GM12891 (cell line): ENCODE results near the gene NRN1L.
A peak's percentile ranks its signal among the peaks of the same experiment; 100 is the strongest.

Experiments used
- PAX5 ChIP-seq: IDR thresholded peaks from 2 replicates; pipeline ENCODE4 v1.6.1; 2011; ENCODE audit warnings: low read length, moderate library complexity, mild to moderate bottlenecking; ENCODE audit not compliant: insufficient read depth, severe bottlenecking
- POLR2A ChIP-seq: IDR thresholded peaks from 2 replicates; pipeline ENCODE4 v1.6.1; 2011; ENCODE audit warnings: low read depth, low read length, control low read depth
- POLR2AphosphoS5 ChIP-seq: IDR thresholded peaks from 2 replicates; pipeline ENCODE4 v1.6.1; 2011; ENCODE audit warnings: low read depth, low read length, control low read depth
- POU2F2 ChIP-seq: IDR thresholded peaks from 2 replicates; pipeline ENCODE4 v1.6.1; 2011; ENCODE audit warnings: low read depth, mild to moderate bottlenecking, control low read depth, low read length, moderate library complexity
- TAF1 ChIP-seq: IDR thresholded peaks from 2 replicates; pipeline ENCODE4 v1.6.1; 2011; ENCODE audit warnings: low read depth, low read length, control low read depth

- no peak for TF ChIP-seq POLR2AphosphoS5
- TF ChIP-seq TAF1 = no peak
- TF ChIP-seq PAX5 = no peak
- no peak for TF ChIP-seq POLR2A
- 0 out of 2 replicates have a peak, but pooled peaks have one; percentile 17 for TF ChIP-seq POU2F2
These were observed 42.7 kb upstream of the NRN1L start, which contains the start of gene THAP11 for GRCh38 chr16:67841816-67842508.
